Hypothalamus (tissue), 51 donors: ENCODE results near the gene GIPC3.
A peak's percentile ranks its signal among the peaks of the same experiment; 100 is the strongest.

Experiments used
- DNase-seq, 51 donors: peaks; one replicate each; lab custom pipeline; 2025; lab: John Stamatoyannopoulos, UW

Gene GIPC3

GRCh38 chr19:3632739-3633558 is 47.7 kb downstream of the GIPC3 start:
- peak in 31 of 51 donors; percentile 5 to 78 (median 34) for DNase-seq

GRCh38 chr19:3633559-3633988 is 48.3 kb downstream of the GIPC3 start:
- no peak for DNase-seq

- no peak for DNase-seq
Observed at GRCh38 chr19:3634496-3635045, 49.3 kb downstream of the GIPC3 start.

GRCh38 chr19:3636506-3636905 is 51.2 kb downstream of the GIPC3 start:
- no peak for DNase-seq

- no peak for DNase-seq
Observed at GRCh38 chr19:3636962-3637361, 51.7 kb downstream of the GIPC3 start.

GRCh38 chr19:3637621-3638020 is 52.3 kb downstream of the GIPC3 start:
- DNase-seq, result no peak

GRCh38 chr19:3638208-3639193 is 53.2 kb downstream of the GIPC3 start:
- DNase-seq, result no peak

GRCh38 chr19:3639479-3639878 is 54.2 kb downstream of the GIPC3 start:
- no peak for DNase-seq

- DNase-seq, result no peak
Observed at GRCh38 chr19:3641515-3642269, 56.4 kb downstream of the GIPC3 start.

- DNase-seq, result peak in 1 of 51 donors; percentile 40
Observed at GRCh38 chr19:3642296-3642695, 57.0 kb downstream of the GIPC3 start.
